Subcutaneous abdominal adipose tissue (tissue), 5 donors: ENCODE data around the gene EPHB4.

ENCODE experiments used
- H3K27ac ChIP-seq: one replicate; pipeline ENCODE4 v1.7.0; 2013; ENCODE audit warnings: low read depth, mild to moderate bottlenecking, inconsistent platforms, low read length, moderate library complexity
- H3K27me3 ChIP-seq, 5 donors: one replicate each; pipeline ENCODE4 v1.7.0; 2013; ENCODE audit warnings: low read length in 5 of 5, inconsistent platforms in 1 of 5; ENCODE audit not compliant: control insufficient read depth in 5 of 5, insufficient read depth in 4 of 5
- H3K36me3 ChIP-seq, 5 donors: one replicate each; pipeline ENCODE4 v1.7.0; 2013; ENCODE audit warnings: low read length in 5 of 5; ENCODE audit not compliant: control insufficient read depth in 5 of 5, insufficient read depth in 5 of 5
- H3K4me1 ChIP-seq, 5 donors: one replicate each; pipeline ENCODE4 v1.7.0; 2013; ENCODE audit warnings: low read length in 5 of 5, mild to moderate bottlenecking in 3 of 5, moderate library complexity in 1 of 5; ENCODE audit not compliant: control insufficient read depth in 5 of 5, insufficient read depth in 5 of 5
- H3K4me3 ChIP-seq, 5 donors: one replicate each; pipeline ENCODE4 v1.7.0; 2013; ENCODE audit warnings: low read length in 5 of 5, low read depth in 1 of 5
- H3K9ac ChIP-seq, 5 donors: one replicate each; pipeline ENCODE4 v1.7.0; 2013; ENCODE audit warnings: low read length in 5 of 5, mild to moderate bottlenecking in 4 of 5, moderate library complexity in 3 of 5
- H3K9me3 ChIP-seq, 5 donors: one replicate each; pipeline ENCODE4 v1.7.0; 2013; ENCODE audit warnings: low read length in 5 of 5; ENCODE audit not compliant: control insufficient read depth in 5 of 5
- donor health status: healthy.
- donor health status: healthy.
- donor health status: healthy.
- donor health status: healthy.
- donor health status: healthy.

The EPHB4 gene

GRCh38 chr7:100806276-100806675 is 21.0 kb downstream of the EPHB4 start:
- H3K36me3 ChIP-seq: peaks cover 0 to 53% (median 43%) of the 10 kb centered on the region in 5 donors
- H3K9me3 ChIP-seq: no peaks in the 10 kb centered on the region
- H3K27me3 ChIP-seq: peaks cover 0 to 6% (median 1%) of the 10 kb centered on the region in 5 donors
- H3K9ac ChIP-seq: no peak overlapping the region
- H3K4me1 ChIP-seq: peaks cover 3 to 14% (median 11%) of the 10 kb centered on the region in 5 donors
- H3K27ac ChIP-seq: no peak overlapping the region
- no peak overlapping the region for H3K4me3 ChIP-seq

DNA sequence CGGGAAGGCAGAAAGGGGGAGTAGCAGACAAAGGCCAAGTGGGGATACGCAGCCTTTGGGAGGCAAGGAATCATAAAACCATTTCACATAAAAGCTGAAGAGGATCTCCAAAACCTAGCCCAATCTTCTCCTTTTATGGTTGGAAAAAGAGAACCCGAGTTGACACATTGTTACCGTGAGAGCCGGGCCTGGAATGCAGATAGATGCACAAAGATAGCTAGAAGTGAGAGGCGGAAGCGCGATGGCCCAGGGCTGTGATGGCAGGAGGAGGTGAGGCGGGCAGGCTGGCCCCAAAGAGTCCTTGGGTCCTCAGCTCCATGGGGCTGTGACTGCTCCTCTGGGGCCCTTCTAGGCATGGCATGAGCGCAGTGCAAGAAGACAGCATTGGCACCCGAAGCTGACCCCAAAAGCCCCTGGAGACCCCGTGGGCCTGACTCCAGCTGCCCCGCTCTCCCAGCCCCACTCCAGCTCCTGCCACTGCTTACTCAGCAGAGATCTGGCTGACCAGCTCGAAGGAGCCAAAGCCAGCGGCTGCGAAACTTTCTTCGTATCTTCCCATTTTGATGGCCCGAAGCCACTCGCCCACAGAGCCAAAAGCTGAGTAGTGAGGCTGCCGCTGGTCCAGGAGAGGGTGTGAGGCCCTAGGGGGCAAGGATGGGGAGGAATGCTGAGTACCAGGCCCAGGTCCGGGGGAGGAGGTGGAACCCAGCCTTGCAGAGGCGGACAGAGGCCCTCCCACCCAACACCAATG is 22.5 kb downstream of the EPHB4 start:
- peaks cover 0 to 13% (median 8%) of the 10 kb centered on the region in 5 donors for H3K27me3 ChIP-seq
- H3K4me1 ChIP-seq: peaks cover 3 to 24% (median 12%) of the 10 kb centered on the region in 5 donors
- no peak overlapping the region for H3K4me3 ChIP-seq
- H3K9ac ChIP-seq: no peak overlapping the region
- H3K36me3 ChIP-seq: peaks cover 0 to 50% (median 42%) of the 10 kb centered on the region in 5 donors
- no peak overlapping the region for H3K27ac ChIP-seq
- no peaks in the 10 kb centered on the region for H3K9me3 ChIP-seq

DNA sequence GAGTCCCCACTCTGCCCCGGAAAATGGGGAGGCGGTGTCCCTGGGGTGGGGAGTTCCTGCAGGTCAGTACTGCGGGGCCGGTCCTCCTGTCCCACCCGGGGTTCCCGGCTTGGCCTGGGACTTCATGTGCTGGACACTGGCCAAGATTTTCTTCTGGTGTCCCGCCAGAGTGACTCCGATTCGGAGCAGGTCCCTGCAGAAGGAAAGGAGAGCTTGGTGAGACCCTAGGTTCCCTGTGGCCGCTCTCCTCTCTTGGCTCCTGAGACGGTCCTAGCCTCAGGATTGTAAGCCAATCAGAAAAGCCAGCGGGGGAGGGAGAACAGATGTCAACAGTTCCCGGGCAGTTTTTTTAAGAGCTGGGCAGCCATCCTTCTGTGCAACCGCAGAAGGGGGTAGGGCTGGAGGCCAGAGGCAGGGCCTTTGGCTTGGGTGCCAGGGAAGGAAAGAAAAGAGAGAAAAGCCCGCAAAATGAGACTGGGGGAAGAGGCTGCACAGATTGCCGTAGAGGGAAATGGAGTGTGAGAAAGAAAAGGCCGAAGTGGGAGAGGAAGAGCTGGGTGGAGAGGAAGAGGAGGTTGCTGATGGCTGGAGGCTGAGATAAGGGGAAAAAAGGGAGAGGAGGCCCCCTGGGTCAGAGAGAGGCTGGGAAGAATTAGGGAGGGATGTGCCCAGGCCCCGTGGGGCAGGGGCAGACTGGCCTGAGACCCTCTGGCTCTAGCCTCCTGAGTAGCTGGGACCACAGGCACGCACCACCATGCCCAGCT is 23.7 kb downstream of the EPHB4 start:
- Histone ChIP-seq H3K4me3 (peak overlapping the region in 3 of 5 donors; percentile 6 to 47 (median 44)), H3K27ac (no peak overlapping the region), H3K4me1 (peaks cover 3 to 29% (median 22%) of the 10 kb centered on the region in 5 donors), H3K27me3 (peaks cover 0 to 13% (median 8%) of the 10 kb centered on the region in 5 donors), H3K9ac (peak overlapping the region in 3 of 5 donors; percentile 20 to 47 (median 28)), H3K36me3 (peaks cover 0 to 42% (median 34%) of the 10 kb centered on the region in 5 donors), H3K9me3 (no peaks in the 10 kb centered on the region)

DNA sequence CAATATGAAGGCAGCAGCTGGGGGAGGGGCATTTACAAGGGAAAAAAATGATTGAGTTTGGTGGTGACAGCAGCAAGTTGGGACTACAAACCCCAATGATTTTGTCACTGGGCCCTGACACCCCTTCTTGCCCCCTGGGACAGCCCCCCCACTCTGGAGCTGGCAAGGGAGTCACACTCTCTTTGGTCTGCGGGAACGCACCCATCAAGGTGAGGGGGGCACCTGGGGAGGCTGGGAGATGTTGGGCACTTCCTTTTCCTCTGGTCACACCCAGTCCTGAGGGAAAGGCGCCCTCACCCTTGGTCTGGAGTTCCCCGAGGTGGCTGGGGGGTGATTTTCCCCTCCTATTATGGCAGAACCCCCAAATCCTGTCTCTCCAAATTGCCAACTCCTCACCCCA is 24.4 kb downstream of the EPHB4 start:
- peak overlapping the region in 1 of 5 donors; percentile 47 for H3K4me3 ChIP-seq
- peak overlapping the region in 2 of 5 donors; percentile 28 to 47 for H3K9ac ChIP-seq
- H3K36me3 ChIP-seq: peaks cover 0 to 36% (median 28%) of the 10 kb centered on the region in 5 donors
- peaks cover 0 to 13% (median 8%) of the 10 kb centered on the region in 5 donors for H3K27me3 ChIP-seq
- H3K27ac ChIP-seq: no peak overlapping the region
- H3K4me1 ChIP-seq: peaks cover 3 to 29% (median 22%) of the 10 kb centered on the region in 5 donors
- no peaks in the 10 kb centered on the region for H3K9me3 ChIP-seq

DNA sequence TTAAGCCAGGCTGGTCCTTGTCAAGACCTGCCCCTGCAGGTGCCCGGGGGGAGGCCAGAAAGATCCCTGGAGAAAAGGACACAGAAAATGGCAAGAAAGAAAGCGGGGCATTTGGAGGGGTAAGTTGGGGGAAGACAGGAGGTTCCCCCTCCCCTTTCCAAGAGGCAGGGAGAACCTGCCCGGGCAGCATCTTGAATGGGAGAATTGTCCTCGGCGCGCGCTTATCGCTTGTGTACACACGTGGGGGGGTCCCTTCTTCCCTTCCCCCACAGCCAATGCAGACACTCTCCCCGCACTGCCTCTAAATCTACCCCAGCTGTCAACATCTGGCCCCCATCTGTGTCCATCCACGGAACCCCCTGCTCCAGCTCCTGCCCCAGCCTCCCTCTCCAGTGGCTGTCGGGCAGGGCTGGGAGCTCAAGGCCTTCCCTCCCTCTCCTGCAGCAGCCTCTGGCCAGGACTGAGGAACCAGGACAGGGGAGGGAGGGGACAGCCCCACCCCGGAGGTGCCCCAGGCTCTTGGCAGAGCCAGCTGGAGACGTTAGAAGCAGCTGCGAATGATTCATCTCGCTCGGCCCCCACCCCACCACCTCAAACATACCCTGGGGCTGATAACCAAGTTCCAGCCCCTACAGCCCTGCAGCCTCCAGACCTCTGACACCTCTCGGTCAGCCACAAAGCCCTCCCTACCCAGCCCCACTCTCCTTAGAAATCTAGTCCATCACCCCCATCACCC is 25.3 kb downstream of the EPHB4 start:
- Histone ChIP-seq H3K4me1 (peaks cover 3 to 29% (median 22%) of the 10 kb centered on the region in 5 donors), H3K9ac (no peak overlapping the region), H3K9me3 (no peaks in the 10 kb centered on the region), H3K4me3 (no peak overlapping the region), H3K27ac (no peak overlapping the region), H3K36me3 (peaks cover 0 to 26% (median 23%) of the 10 kb centered on the region in 5 donors), H3K27me3 (peaks cover 0 to 13% (median 8%) of the 10 kb centered on the region in 5 donors)

- Histone ChIP-seq H3K9ac (no peak overlapping the region), H3K4me3 (no peak overlapping the region), H3K4me1 (peaks cover 3 to 29% (median 22%) of the 10 kb centered on the region in 5 donors), H3K27me3 (peaks cover 0 to 23% (median 8%) of the 10 kb centered on the region in 5 donors), H3K36me3 (no peaks in the 10 kb centered on the region), H3K27ac (no peak overlapping the region), H3K9me3 (no peaks in the 10 kb centered on the region)
These were observed 28.1 kb downstream of the EPHB4 start for GRCh38 chr7:100799037-100799896.

DNA sequence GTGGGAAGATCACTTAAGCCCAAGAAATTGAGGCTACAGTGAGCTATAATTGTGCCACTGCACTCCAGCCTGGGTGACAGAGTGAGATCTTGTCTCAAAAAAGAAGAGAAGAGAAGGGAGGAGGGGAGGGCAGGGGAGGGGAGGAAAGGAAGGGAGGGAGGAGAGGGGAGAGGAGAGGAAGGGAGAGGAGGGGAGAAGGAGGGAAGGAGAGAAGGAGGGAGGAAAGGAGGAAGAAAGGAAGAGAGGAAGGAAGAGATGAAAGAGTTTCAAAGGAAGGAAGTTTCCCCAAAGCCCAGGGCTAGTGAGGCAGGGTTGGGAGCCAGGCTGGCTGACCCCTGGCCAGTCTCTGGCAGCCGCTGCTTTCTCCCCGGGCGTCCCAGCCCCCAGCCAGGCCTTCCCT is 32.6 kb downstream of the EPHB4 start:
- H3K9me3 ChIP-seq: no peaks in the 10 kb centered on the region
- H3K4me1 ChIP-seq: peaks cover 0 to 10% (median 6%) of the 10 kb centered on the region in 5 donors
- H3K27ac ChIP-seq: no peak overlapping the region
- H3K36me3 ChIP-seq: no peaks in the 10 kb centered on the region
- no peak overlapping the region for H3K9ac ChIP-seq
- no peak overlapping the region for H3K4me3 ChIP-seq
- peaks cover 7 to 18% (median 14%) of the 10 kb centered on the region in 5 donors for H3K27me3 ChIP-seq

DNA sequence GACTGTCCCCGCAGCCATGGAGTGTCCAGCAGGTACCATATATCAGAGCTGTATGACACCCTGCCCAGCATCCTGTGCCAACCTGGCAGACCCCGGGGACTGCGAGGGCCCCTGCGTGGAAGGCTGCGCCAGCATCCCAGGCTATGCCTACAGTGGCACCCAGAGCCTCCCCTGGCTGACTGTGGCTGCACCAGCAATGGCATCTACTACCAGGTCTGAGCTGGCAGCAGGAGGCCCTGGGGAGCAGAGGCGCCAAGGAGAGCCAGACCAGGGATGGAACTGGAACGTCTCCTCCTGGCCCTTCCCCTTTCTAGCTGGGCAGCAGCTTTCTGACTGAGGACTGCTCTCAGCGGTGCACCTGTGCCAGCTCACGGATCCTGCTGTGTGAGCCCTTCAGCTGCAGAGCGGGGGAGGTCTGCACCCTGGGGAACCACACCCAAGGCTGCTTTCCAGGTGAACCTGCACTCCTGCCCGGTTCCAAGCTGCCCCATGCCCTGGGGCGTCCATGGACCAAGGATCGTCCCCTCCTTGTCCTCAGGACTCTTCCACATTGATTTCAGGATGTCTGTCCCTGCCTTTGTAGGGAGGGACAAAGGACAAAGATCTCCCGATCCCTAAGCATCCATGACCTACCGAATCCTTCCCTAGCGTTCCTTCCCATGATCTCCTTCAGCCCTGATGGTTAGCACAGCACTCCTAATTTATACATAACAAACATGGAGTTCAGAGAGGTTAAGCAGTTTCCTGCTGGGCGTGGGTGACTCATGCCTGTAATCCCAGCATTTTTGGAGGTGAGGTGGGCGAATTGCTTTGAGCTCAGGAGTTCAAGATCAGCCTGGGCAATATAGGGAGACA is 33.3 kb downstream of the EPHB4 start:
- Histone ChIP-seq H3K4me1 (peaks cover 0 to 3% (median 2%) of the 10 kb centered on the region in 5 donors), H3K9ac (no peak overlapping the region), H3K36me3 (no peaks in the 10 kb centered on the region), H3K27ac (no peak overlapping the region), H3K27me3 (peaks cover 7 to 21% (median 14%) of the 10 kb centered on the region in 5 donors), H3K9me3 (no peaks in the 10 kb centered on the region), H3K4me3 (no peak overlapping the region)
